ENCODE results near the gene CCDC15.
"Not testable (repeated sequence)": the region's sequence is repeated elsewhere in the genome, so short reads cannot be mapped to it uniquely, and the experiment has no call there.

Gene CCDC15

GRCh38 chr11:124942466-124943253, 11.3 kb upstream of the CCDC15 start:
- DNase-seq, result no peak

- peak in 2 of 4 experiments; percentile 14 to 21 for DNase-seq
Measured at GRCh38 chr11:124943254-124943616, 10.8 kb upstream of the CCDC15 start.

DNA sequence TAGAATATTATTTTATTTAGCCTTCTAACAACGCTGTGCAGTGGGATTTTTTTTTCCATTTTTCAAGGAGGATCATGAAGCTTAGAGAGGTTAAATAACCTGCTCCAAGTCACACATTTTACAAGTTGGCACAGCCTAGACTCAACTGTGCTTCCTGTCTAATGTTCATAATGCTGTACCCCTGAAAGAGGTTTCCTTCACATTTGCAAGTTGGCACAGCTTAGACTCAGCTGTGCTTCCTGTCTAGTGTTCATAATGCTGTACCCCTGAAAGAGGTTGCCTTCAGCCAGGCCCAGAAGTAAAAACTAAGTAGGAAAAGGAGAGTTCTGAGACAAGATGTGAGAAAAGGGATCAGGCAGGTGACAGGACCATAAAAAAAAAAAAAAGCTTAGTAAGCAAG, 10.3 kb upstream of the CCDC15 start:
- DNase-seq, result no peak

GRCh38 chr11:124944565-124944964, 9.4 kb upstream of the CCDC15 start:
- no peak for DNase-seq

GRCh38 chr11:124945826-124946225, 8.2 kb upstream of the CCDC15 start:
- no peak for DNase-seq

DNA sequence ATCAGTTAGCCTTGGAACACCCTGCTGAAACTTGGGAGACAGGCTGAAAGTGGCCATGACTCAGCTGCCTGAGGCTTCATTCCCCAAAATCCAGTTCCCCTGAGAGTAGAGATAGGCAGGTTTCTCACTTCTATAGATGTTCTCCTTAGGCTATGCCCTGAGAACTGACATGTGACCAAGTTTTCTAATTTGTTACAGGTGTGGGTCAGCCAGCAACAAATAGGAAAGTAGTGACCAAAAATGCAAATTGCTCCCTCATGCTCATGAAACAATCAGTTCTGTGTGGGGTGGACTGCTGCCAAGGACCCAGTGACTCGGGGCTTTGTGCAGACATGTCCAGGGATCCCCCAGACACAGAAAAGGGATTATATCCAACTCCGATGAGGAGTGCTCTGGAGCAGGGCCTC, 7.3 kb upstream of the CCDC15 start:
- no peak for DNase-seq

GRCh38 chr11:124950601-124951330, 3.2 kb upstream of the CCDC15 start:
- DNase-seq, result no peak

DNA sequence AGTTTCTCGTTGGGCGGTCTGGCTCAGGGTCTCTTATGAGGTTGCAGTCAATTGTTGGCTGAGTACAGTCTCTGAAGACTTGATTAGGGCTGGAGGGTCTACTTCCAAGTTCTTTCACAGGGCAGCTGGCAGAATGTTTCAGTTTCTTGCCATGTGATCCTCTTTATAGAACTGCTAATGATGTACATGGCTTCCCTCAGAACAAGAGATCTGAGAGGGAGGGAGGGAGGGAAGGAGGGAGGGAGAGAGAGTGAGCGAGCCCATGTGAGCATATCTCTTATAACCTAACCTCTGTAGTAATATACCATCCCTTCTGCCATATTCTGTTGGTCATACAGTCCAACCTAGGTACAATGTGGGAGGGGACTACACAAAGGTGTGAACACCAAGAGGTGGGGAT, 2.7 kb upstream of the CCDC15 start:
- no peak for DNase-seq

- DNase-seq, result no peak
Measured at GRCh38 chr11:124954590-124954955, 571 bp downstream of the CCDC15 start.

DNA sequence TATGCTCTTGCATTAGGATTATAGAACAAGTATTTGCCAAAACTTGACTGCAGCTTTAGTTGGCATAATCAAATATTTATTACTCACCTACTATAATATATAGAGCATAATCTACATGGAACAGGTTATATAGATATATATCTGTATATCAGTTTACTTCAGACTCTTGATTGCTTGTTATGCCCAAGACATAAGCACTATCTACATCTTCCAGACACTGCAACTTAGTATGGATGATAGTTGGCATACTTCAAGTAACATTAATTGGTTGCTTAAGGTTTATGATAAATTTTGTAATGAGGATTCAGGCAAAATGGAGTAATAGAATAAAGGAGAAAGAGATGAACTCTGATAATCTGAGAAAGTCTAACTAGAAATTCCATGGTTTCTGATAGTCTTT, 1.0 kb downstream of the CCDC15 start:
- no peak for DNase-seq

GRCh38 chr11:124961972-124962609, 8.1 kb downstream of the CCDC15 start:
- peak; percentile 46 to 88 (median 79) for DNase-seq

DNA sequence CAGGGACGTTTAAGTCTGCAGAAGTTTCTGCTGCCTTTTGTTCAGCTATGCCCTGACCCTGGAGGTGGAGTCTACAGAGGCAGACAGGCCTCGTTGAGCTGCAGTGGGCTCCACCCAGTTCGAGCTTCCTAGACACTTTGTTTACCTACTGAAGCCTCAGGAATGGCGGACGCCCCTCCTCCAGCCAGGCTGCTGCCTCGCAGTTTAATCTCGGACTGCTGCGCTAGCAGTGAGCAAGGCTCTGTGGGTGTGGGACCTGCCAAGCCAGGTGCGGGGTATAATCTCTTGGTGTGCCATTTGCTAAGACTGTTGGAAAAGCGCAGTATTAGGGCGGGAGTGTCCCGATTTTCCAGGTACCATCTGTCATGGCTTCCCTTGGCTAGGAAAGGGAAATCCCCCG, 14.2 kb downstream of the CCDC15 start:
- not testable (repeated sequence) for DNase-seq

- peak; percentile 55 to 85 (median 79) for DNase-seq
Measured at GRCh38 chr11:124970925-124971324, 16.9 kb downstream of the CCDC15 start.

GRCh38 chr11:124971810-124972209, 17.8 kb downstream of the CCDC15 start:
- no peak for DNase-seq

DNA sequence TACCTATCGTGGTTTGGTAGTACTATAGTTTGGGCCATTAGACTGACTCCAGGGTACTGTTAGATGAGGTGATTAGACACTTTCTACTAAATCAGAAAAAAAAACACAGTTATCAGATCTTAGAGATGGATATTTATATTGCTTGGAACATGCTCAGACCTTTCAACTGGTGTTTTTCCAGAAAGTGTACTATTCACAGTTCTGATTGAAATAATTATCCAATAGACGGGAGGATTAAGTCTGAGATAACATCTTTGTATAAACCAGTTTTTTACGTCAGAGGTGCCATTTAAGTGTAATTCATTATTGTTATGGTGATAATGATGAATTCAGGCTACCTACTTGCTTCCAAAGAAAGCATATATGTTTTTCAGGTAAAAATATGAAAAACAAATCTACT, 22.5 kb downstream of the CCDC15 start:
- no peak for DNase-seq

GRCh38 chr11:124977006-124977405, 23.0 kb downstream of the CCDC15 start:
- DNase-seq, result peak in 1 of 4 experiments; percentile 21

GRCh38 chr11:124978316-124978715, 24.3 kb downstream of the CCDC15 start:
- no peak for DNase-seq

DNA sequence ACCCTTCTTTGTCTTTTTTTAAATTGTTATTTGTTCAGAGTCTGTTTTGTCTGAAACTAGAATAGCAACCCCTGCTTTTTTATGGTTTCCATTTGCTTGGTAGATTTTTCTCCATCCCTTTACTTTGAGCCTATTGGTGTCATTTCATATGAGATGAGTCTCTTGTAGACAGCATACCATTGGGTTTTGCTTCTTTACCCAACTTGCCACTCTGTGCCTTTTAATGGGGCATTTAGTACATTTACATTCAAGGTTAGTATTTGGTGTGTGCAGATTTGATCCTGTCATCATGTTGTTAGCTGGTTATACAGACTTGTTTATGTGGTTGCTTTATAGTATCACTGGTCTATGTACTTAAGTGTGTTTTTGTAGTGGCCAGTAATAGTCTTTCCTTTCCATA, 28.0 kb downstream of the CCDC15 start:
- DNase-seq, result no peak

DNA sequence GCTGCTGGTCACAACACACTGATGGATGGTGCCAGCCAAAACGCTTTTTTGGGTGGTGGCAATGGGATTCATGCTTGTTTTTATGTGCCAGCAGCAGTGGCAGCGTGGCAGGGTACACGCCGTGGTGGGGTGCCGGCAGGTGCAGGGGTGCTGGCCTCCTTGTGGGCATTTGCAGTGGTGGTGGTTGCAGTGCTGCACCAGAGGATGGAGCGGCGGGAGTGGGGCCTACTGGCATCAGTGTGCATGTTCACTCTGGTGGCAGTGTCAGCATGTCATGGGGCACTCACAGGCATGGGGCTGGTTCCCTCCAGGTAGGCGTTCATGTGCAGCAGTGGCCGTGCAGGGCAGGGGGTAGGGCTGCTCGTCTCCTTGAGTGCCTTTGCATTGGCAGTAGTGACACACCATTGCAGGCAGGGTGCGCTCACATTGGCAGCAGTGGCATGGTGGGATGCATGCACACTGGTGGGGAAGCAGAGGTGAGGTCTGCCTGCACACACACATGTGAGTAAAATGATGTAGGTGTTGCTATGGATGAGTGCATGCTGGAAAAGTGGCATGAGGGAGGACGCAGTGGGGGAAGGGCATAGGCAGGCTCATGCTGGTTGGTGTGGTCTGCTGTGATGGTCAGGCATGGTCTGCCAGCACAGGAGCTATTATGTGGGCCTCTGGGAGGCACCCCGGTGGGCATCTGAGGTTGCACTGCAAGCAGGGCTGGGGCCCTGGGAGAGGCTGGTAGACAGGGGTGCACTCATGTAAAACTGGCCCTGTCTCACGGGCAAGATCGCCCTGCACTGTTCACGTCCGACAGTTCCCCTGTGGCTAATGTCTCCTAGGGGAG, 29.9 kb downstream of the CCDC15 start:
- no peak for DNase-seq

DNA sequence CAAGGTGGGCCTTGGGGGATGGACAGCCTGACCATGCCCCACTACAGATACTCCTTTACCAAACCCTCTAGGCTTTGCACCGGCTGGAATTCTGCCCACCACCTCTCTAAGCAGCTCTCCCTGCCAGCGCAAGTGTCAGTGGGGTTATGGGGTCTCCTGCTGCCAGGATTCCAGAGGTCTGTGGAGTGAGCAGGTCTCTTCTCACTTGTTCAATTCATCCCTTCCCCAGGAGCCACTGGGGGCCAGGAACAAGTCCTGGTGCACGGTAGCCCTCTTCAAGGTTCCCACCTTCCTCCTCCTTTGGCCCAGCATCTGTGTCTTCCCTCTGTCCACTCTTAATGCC, 30.5 kb downstream of the CCDC15 start:
- DNase-seq, result no peak

- no peak for DNase-seq
Measured at GRCh38 chr11:124987096-124987495, 33.1 kb downstream of the CCDC15 start.

DNA sequence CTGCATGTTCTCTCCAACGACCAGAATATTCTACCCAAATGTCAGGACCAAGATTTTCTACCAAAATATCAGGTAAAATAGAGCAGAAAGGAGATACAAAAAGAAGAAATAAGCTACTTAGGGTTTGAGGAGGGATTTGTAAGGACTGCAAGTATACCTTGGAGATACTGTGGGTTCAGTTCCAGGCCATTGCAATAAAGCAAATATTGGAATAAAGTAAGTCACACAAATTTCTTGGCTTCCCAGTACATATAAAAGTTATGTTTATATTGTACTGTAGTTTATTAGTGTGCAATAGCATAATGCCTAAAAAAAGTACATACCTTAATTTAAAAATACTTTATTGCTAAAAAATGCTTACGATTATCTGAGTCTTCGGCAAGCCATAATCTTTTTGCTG, 34.1 kb downstream of the CCDC15 start:
- DNase-seq, result no peak

Measured in suppressor macrophage (primary cell).